Measurements from ENCODE around the gene LAMTOR2. TPM values are rescaled to one million over a fixed set of nuclear protein-coding genes. Genes with fewer than 3 reads are reported as not detected.

The LAMTOR2 gene
- polyA plus RNA-seq, 1 donor from 2014 or later = 81.3 TPM

- TF ChIP-seq RAD21 (conservative IDR thresholded peaks at IDR 0.05) (no peak), SMC3 (conservative IDR thresholded peaks at IDR 0.05; ENCODE audit: poor library complexity) (no peak), CTCF (IDR thresholded peaks at IDR 0.05; ENCODE audit: poor library complexity, severe bottlenecking) (no peak), POLR2AphosphoS5 (IDR thresholded peaks at IDR 0.05) (no peak), REST (IDR thresholded peaks at IDR 0.05; ENCODE audit: borderline replicate concordance) (no peak), EZH2 (IDR thresholded peaks at IDR 0.05; ENCODE audit: borderline replicate concordance, insufficient read depth, low read length, poor library complexity, severe bottlenecking) (no peak), EP300 (conservative IDR thresholded peaks at IDR 0.05; ENCODE audit: poor library complexity, severe bottlenecking) (no peak), TAF1 (IDR thresholded peaks at IDR 0.05; ENCODE audit: low read depth) (no peak), MXI1 (conservative IDR thresholded peaks at IDR 0.05; ENCODE audit: poor library complexity, severe bottlenecking) (no peak)
- Histone ChIP-seq H3K9me3 (ENCODE audit: low read length) (no peaks in the 10 kb centered on the region), H3F3A (ENCODE audit: insufficient read depth, low read length, poor library complexity, severe bottlenecking) (no peaks in the 10 kb centered on the region), H3K79me2 (replicated peaks; ENCODE audit: insufficient read depth, low read length) (peaks cover 79% of the 10 kb centered on the region), H3K27ac (ENCODE audit: low read length) (no peak overlapping the region), H3K9ac (ENCODE audit: low read length) (no peak overlapping the region), H3K36me3 (ENCODE audit: insufficient read depth, low read length) (peaks cover 6% of the 10 kb centered on the region), H3K4me2 (ENCODE audit: low read length) (no peak overlapping the region), H3K4me3 (ENCODE audit: low read length) (no peak overlapping the region), H2AFZ (ENCODE audit: low read depth, low read length) (no peak overlapping the region), H4K20me1 (ENCODE audit: insufficient read depth) (peaks cover 26% of the 10 kb centered on the region), H3K9me2 (ENCODE audit: insufficient read depth, low read length) (no peaks in the 10 kb centered on the region), H3K27me3 (ENCODE audit: insufficient read depth, low read depth, low read length) (no peaks in the 10 kb centered on the region)
These were observed 37.0 kb downstream of the LAMTOR2 start for GRCh38 chr1:156091610-156092009.

- Histone ChIP-seq H3K9ac (ENCODE audit: low read length) (no peak overlapping the region), H3K9me2 (ENCODE audit: insufficient read depth, low read length) (no peaks in the 10 kb centered on the region), H3K4me3 (ENCODE audit: low read length) (no peak overlapping the region), H3K4me2 (ENCODE audit: low read length) (no peak overlapping the region), H4K20me1 (ENCODE audit: insufficient read depth) (peaks cover 11% of the 10 kb centered on the region), H3K36me3 (ENCODE audit: insufficient read depth, low read length) (peaks cover 6% of the 10 kb centered on the region), H3K27me3 (ENCODE audit: insufficient read depth, low read depth, low read length) (no peaks in the 10 kb centered on the region), H2AFZ (ENCODE audit: low read depth, low read length) (no peak overlapping the region), H3F3A (ENCODE audit: insufficient read depth, low read length, poor library complexity, severe bottlenecking) (no peaks in the 10 kb centered on the region), H3K79me2 (replicated peaks; ENCODE audit: insufficient read depth, low read length) (peaks cover 80% of the 10 kb centered on the region), H3K27ac (ENCODE audit: low read length) (no peak overlapping the region), H3K9me3 (ENCODE audit: low read length) (no peaks in the 10 kb centered on the region)
- TF ChIP-seq SMC3 (conservative IDR thresholded peaks at IDR 0.05; ENCODE audit: poor library complexity) = no peak
- TF ChIP-seq POLR2AphosphoS5 (IDR thresholded peaks at IDR 0.05) = no peak
- no peak for TF ChIP-seq MXI1 (conservative IDR thresholded peaks at IDR 0.05; ENCODE audit: poor library complexity, severe bottlenecking)
- no peak for TF ChIP-seq EP300 (conservative IDR thresholded peaks at IDR 0.05; ENCODE audit: poor library complexity, severe bottlenecking)
- TF ChIP-seq RAD21 (conservative IDR thresholded peaks at IDR 0.05) = no peak
- no peak for TF ChIP-seq REST (IDR thresholded peaks at IDR 0.05; ENCODE audit: borderline replicate concordance)
- TF ChIP-seq EZH2 (IDR thresholded peaks at IDR 0.05; ENCODE audit: borderline replicate concordance, insufficient read depth, low read length, poor library complexity, severe bottlenecking) = no peak
- no peak for TF ChIP-seq TAF1 (IDR thresholded peaks at IDR 0.05; ENCODE audit: low read depth)
- no peak for TF ChIP-seq CTCF (IDR thresholded peaks at IDR 0.05; ENCODE audit: poor library complexity, severe bottlenecking)
These were observed 41.4 kb downstream of the LAMTOR2 start for GRCh38 chr1:156095906-156096508.
